Spleen (tissue), 13 donors: ENCODE data around the gene ABHD12. TPM values are rescaled to one million over a fixed set of nuclear protein-coding genes. Genes with fewer than 3 reads are reported as not detected.
A peak's percentile ranks its signal among the peaks of the same experiment; 100 is the strongest.

Source experiments
- DNase-seq: peaks from one replicate; pipeline ENCODE4 v3.0.0-alpha.2; 2020
- H3K27ac ChIP-seq, 8 donors: fragments of 200-600 bp; sonication (generic) in 7 of 8; 1 replicate in 4 of 8; 2 replicates in 4 of 8; pipeline versions ENCODE4 v1.5.0 to v1.8.0; 2016 to 2021; ENCODE audit warnings: inconsistent platforms in 4 of 8, mild to moderate bottlenecking in 4 of 8, moderate library complexity in 1 of 8
- H3K27me3 ChIP-seq, 7 donors: fragments of 200-600 bp; sonication (generic) in 6 of 7; replicated peaks in 1 of 7; 1 replicate in 4 of 7; 2 replicates in 3 of 7; pipeline versions ENCODE4 v1.5.0 to v1.8.0; 2016 to 2021; ENCODE audit warnings: inconsistent platforms in 3 of 7, mild to moderate bottlenecking in 1 of 7
- H3K36me3 ChIP-seq, 6 donors: fragments of 200-600 bp; sonication (generic) in 5 of 6; 1 replicate in 4 of 6; 2 replicates in 2 of 6; pipeline versions ENCODE4 v1.5.0 to v1.8.0; 2016 to 2021; ENCODE audit warnings: inconsistent platforms in 2 of 6
- H3K4me1 ChIP-seq, 6 donors: fragments of 200-600 bp; sonication (generic) in 5 of 6; 1 replicate in 3 of 6; 2 replicates in 3 of 6; pipeline versions ENCODE4 v1.5.0 to v1.8.0; 2016 to 2021; ENCODE audit warnings: inconsistent platforms in 3 of 6
- H3K4me3 ChIP-seq, 8 donors: fragments of 200-600 bp; sonication (generic) in 7 of 8; 1 replicate in 4 of 8; 2 replicates in 4 of 8; pipeline versions ENCODE4 v1.5.0 to v1.8.0; 2016 to 2021; ENCODE audit warnings: inconsistent platforms in 4 of 8, mild to moderate bottlenecking in 4 of 8, moderate library complexity in 2 of 8
- H3K9me3 ChIP-seq, 8 donors: fragments of 200-600 bp; sonication (generic) in 7 of 8; 1 replicate in 4 of 8; 2 replicates in 4 of 8; pipeline versions ENCODE4 v1.5.0 to v1.8.0; 2016 to 2021; ENCODE audit warnings: inconsistent platforms in 4 of 8
- POLR2A ChIP-seq, 3 donors: fragments of 450-650 bp; IDR thresholded peaks; one replicate each; pipeline ENCODE4 v1.5.1; 2017; ENCODE audit warnings: antibody characterized with exemption in 3 of 3, mild to moderate bottlenecking in 1 of 3
- POLR2AphosphoS5 ChIP-seq, 3 donors: sonication (generic); formaldehyde crosslinking; IDR thresholded peaks; one replicate each; pipeline ENCODE4 v1.5.1; 2017; ENCODE audit warnings: antibody characterized with exemption in 3 of 3
- WGBS, 5 donors: extraction: QIAGEN DNeasy Blood & Tissue Kit in 3 of 5; methylation state at CpG; one replicate each; pipeline versions ENCODE4 v1.1.5 to v1.1.7; 2013 to 2018; 5-methylcytosine and 5-hydroxymethylcytosine counted together
- intact Hi-C: fragments of 100-400 bp; cut with DNase I; formaldehyde crosslinking; loops from one replicate; pipeline ENCODE4 v1.15.0; 2023; ENCODE audit warnings: low total_unique reads
- long read RNA-seq, 2 donors: transcript quantifications; one replicate each; lab custom pipeline, GENCODE V29; 2026
- polyA plus RNA-seq, 3 donors: library from polyadenylated mRNA; stranded (reverse); fragments of 200-250 nt; gene quantifications; one replicate each; pipeline ENCODE4 v1.2.1, GENCODE V29; 2013
- total RNA-seq, 7 donors: library from RNA; depleted of rRNA in 3 of 7; stranded (reverse); fragments of >200 nt in 3 of 7; fragmentation: NEBNext Ultra II Directional in 4 of 7; extraction: Animal tissue kit (Norgen Biotek cat#: 25700) in 4 of 7; gene quantifications; one replicate each; pipeline versions ENCODE4 v1.1.0 to v1.2.1, GENCODE V29; 2016 to 2021
- TF ChIP-seq, protein P1 (sequence below), 11 experiments: fragments of 200-600 bp in 7 of 11; fragments of 450-650 bp in 4 of 11; sonication (generic) in 4 of 11; IDR thresholded peaks in 8 of 11; conservative IDR thresholded peaks in 3 of 11; 1 replicate in 7 of 11; 2 replicates in 4 of 11; pipeline versions ENCODE4 v1.4.0 to v1.8.0; 2016 to 2021; ENCODE audit warnings: antibody characterized with exemption in 11 of 11, inconsistent platforms in 4 of 11, mild to moderate bottlenecking in 1 of 11
- donor health status: healthy with polysubstance abuse.
- donor health status: DM: no; HTN: no; CAD: no; lungs with moderate emphysema.
- donor health status: DM: no; HTN: no; CAD: no.
- donor health status: Bipolar disorder and iron deficiency.
- donor health status: healthy.
- donor health status: DM: no; HTN: no; CAD: no.
- donor health status: DM: yes; HTN: yes; CAD: no.

ABHD12 gene
- total RNA-seq (10 to 100 TPM; 21.5 to 36.9 (median 26.7) TPM), polyA plus RNA-seq (10 to 100 TPM; 16.1 to 20.0 (median 19.4) TPM)
- long read RNA-seq, donor 1, transcript ABHD12-201 (13 exons, 2,117 nt): major isoform, 8 of 22 reads
- long read RNA-seq, donor 1, partial matches to known transcripts: 14 of 22 reads
- long read RNA-seq, donor 1, other reads (novel, unspliced or antisense): 0 of 22 reads
- long read RNA-seq, donor 2, transcript ABHD12-201 (13 exons, 2,117 nt): major isoform, 6 of 8 reads
- long read RNA-seq, donor 2, partial matches to known transcripts: 0 of 8 reads
- long read RNA-seq, donor 2, other reads (novel, unspliced or antisense): 0 of 8 reads

DNA sequence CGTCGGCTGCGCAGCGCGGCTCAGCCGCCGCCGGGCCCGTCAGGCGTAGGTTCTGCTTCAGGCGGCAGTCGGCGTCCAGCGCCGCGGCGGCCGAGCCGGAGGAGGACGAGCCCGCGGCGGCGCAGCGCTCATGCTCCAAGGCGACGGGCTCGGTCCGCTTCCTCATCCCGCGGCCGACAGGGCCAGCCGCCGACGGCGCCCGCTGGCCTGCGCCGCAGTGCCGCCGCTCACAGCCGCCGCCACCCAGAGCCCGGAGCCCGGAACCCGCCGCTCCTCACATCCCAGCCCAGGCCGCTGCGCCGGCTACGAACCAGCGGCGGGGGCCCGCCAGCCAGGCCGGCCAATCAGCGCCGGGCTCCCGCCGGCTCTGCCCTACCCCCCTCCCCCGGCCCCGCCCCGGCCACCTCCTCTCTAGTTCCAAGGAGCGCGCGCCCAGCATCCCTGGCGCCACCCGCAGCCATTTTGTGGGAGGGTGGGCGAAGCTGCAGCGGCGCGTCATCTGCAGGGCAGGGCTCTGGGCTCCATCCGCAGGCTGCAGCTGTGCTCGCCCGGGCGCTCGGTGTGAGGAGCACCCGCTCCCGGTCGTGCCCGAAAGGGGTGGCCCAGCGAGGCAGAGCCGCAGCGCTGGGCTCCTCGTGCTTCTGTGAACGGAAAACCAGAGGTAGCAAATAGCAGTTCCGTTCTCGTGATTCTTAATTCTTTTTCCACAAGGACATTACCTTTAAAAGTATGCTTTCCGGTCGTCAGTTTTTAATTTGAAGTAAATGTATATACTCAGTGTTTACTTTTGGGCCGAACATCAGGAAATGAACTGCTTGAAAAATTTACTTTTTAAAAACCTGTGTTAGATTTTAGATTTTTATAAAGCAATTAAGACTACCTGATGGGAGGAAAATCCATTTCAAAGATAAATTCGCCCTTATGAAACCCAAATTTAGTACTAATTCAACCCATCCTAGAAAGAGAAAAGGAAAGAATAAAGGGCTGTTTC lies at the start of gene ABHD12:
ABHD12 (minus strand) TSS at position 298 of the 991 bp plus-strand sequence; CDS start at position 166, 132 bp downstream.
- TF ChIP-seq, protein P1, sequence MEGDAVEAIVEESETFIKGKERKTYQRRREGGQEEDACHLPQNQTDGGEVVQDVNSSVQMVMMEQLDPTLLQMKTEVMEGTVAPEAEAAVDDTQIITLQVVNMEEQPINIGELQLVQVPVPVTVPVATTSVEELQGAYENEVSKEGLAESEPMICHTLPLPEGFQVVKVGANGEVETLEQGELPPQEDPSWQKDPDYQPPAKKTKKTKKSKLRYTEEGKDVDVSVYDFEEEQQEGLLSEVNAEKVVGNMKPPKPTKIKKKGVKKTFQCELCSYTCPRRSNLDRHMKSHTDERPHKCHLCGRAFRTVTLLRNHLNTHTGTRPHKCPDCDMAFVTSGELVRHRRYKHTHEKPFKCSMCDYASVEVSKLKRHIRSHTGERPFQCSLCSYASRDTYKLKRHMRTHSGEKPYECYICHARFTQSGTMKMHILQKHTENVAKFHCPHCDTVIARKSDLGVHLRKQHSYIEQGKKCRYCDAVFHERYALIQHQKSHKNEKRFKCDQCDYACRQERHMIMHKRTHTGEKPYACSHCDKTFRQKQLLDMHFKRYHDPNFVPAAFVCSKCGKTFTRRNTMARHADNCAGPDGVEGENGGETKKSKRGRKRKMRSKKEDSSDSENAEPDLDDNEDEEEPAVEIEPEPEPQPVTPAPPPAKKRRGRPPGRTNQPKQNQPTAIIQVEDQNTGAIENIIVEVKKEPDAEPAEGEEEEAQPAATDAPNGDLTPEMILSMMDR (IDR thresholded peaks at IDR 0.05 in 8 of 11, conservative IDR thresholded peaks at IDR 0.05 in 3 of 11): peak in 3 of 11 experiments; percentile 17 to 37 (median 33)
- TF ChIP-seq POLR2A (IDR thresholded peaks at IDR 0.05): peak in 1 of 3 donors; percentile 61
- peak; percentile 92 to 95 (median 93) for TF ChIP-seq POLR2AphosphoS5 (IDR thresholded peaks at IDR 0.05)
- WGBS, 5 donors: 0 to 3% (median 1%) methylated on average over 13 to 91 of the region's 91 CpGs
- Histone ChIP-seq H3K27me3 (no peaks in the 10 kb centered on the region), H3K4me3 (peak within 1 kb of the TSS; percentile 64 to 94 (median 81)), H3K27ac (peak within 1 kb of the TSS; percentile 69 to 91 (median 88)), H3K36me3 (no peaks in the 10 kb centered on the region), H3K9me3 (no peaks in the 10 kb centered on the region), H3K4me1 (peaks cover 0 to 27% (median 23%) of the 10 kb centered on the region in 6 donors)
- intact Hi-C loops: loop anchor here (10.0 kb wide), 1 partner anchor 306 kb away; the partner anchor contains the start of gene VSX1
- peak; percentile 99 for DNase-seq

DNA sequence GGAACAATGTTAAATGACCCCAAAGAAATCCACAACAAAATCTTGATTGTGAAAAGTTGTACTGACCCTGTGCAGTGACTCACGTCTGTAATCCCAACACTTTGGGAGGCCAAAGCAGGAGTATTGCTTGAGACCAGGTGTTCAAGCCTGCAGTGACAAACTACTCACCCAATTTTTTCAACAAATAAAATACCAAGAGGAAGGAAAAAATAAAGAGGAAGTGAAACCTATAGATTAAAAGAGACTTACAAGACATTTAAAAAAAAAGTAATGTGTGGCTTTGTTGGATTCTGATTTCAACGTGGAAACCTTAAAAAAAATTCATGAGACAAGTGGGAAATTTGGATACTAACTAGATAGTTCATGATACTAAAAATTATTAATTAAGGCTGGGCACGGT lies 48.7 kb upstream of the ABHD12 start:
- TF ChIP-seq POLR2A (IDR thresholded peaks at IDR 0.05) (no peak), POLR2AphosphoS5 (IDR thresholded peaks at IDR 0.05) (no peak)
- TF ChIP-seq, protein P1 (IDR thresholded peaks at IDR 0.05 in 8 of 11, conservative IDR thresholded peaks at IDR 0.05 in 3 of 11): no peak
- H3K36me3 ChIP-seq: peaks cover 0 to 8% (median 0%) of the 10 kb centered on the region in 6 donors
- no peaks in the 10 kb centered on the region for H3K27me3 ChIP-seq
- no peaks in the 10 kb centered on the region for H3K9me3 ChIP-seq
- intact Hi-C loops: no loop called here
- WGBS, 5 donors: 49 to 60% (median 53%) methylated on average over 3 of the region's 3 CpGs
- H3K4me3 ChIP-seq: no peak overlapping the region
- H3K27ac ChIP-seq: no peak overlapping the region
- DNase-seq: no peak
- H3K4me1 ChIP-seq: peaks cover 0 to 9% (median 2%) of the 10 kb centered on the region in 6 donors

DNA sequence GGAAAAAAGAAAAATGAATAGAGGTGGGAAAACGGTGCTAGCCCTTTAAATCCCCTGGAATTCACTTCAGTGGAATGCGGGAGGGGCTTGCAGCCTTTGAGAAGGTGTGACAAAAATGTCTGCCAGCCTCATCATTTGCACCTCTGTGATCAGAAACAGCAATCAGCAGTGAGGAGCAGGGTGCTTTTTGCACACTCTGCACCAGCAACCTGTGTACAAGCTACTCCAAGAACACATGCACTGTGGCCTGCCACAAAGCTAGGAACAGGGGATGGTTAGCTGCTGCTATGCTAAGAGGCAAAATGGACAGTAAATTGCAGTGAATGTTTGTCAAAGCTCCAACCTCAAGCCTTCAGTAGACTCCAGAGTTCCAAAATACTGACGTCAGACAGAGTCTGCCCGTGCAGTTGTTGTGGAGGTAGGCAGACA lies 46.5 kb upstream of the ABHD12 start:
- Histone ChIP-seq H3K36me3 (peaks cover 0 to 12% (median 0%) of the 10 kb centered on the region in 6 donors), H3K4me3 (no peak overlapping the region), H3K4me1 (peaks cover 0 to 9% (median 2%) of the 10 kb centered on the region in 6 donors), H3K27me3 (no peaks in the 10 kb centered on the region), H3K9me3 (no peaks in the 10 kb centered on the region), H3K27ac (no peak overlapping the region)
- no peak for DNase-seq
- 74 to 90% (median 86%) methylated on average over 4 of the region's 4 CpGs for WGBS, 5 donors
- intact Hi-C loops: no loop called here
- no peak for TF ChIP-seq POLR2A (IDR thresholded peaks at IDR 0.05)
- TF ChIP-seq POLR2AphosphoS5 (IDR thresholded peaks at IDR 0.05): no peak
- TF ChIP-seq, protein P1 (IDR thresholded peaks at IDR 0.05 in 8 of 11, conservative IDR thresholded peaks at IDR 0.05 in 3 of 11): no peak
